Hematopoietic multipotent progenitor cell treated with erythropoietin and hydrocortisone succinate and interleukin-3 and kit ligand, for 15 days (in vitro differentiated cells): Measurements from ENCODE around the gene DNAJC2.
"Not testable (repeated sequence)": the region's sequence is repeated elsewhere in the genome, so short reads cannot be mapped to it uniquely, and the experiment has no call there.

Source experiments
- DNase-seq: peaks from one replicate; pipeline ENCODE4 v3.0.0-alpha.2; 2015; ENCODE audit warnings: low spot score

The DNAJC2 gene

GRCh38 chr7:103266229-103266628 is 78.3 kb downstream of the DNAJC2 start:
- not testable (repeated sequence) for DNase-seq

GRCh38 chr7:103264054-103264453 is 80.5 kb downstream of the DNAJC2 start:
- not testable (repeated sequence) for DNase-seq
